Nasal cavity respiratory epithelium epithelial cell of viscerocranial mucosa (primary cell): ENCODE results near the gene SCN1B. TPM values are rescaled to one million over a fixed set of nuclear protein-coding genes. Genes with fewer than 3 reads are reported as not detected.

Experiments
- total RNA-seq: library from RNA; depleted of rRNA; stranded (reverse); fragments of >200 nt; gene quantifications from 2 replicates; pipeline ENCODE4 v1.2.3, GENCODE V29; 2014

Gene SCN1B
- under 0.01 and 0.64 TPM in 2 replicates for total RNA-seq

GRCh38 chr19:35030257-35031071 is at the start of gene SCN1B:
SCN1B (plus strand) TSS chr19:35030470; CDS start chr19:35030821, 351 bp downstream.

GRCh38 chr19:34999498-35000337 is 30.6 kb upstream of the SCN1B start, which contains the start of gene GRAMD1A:
GRAMD1A (plus strand) TSS chr19:35000323; CDS start chr19:35000479, 156 bp downstream.

GRCh38 chr19:35041548-35042055 is 11.3 kb downstream of the SCN1B start, which contains the start of gene HPN:
HPN (plus strand) TSS chr19:35041721; CDS start chr19:35042507, 786 bp downstream.

Other genes starting within 250 kb of the SCN1B start
- 2.7 and 4.6 TPM in 2 replicates for gene ZNF30, start 103.6 kb upstream of the SCN1B start, total RNA-seq
- 0.68 and 4.2 TPM in 2 replicates for gene ZNF792, start 66.2 kb upstream of the SCN1B start, total RNA-seq
- 8.9 and 31.9 TPM in 2 replicates for gene GRAMD1A, start 30.1 kb upstream of the SCN1B start, total RNA-seq
- not detected in 2 replicates for gene HPN, start 11.3 kb downstream of the SCN1B start, total RNA-seq
- gene FXYD3, start 85.4 kb downstream of the SCN1B start, total RNA-seq: 245 and 275 TPM in 2 replicates
- gene LGI4, start 104.6 kb downstream of the SCN1B start, total RNA-seq: not detected in 2 replicates
- not detected in 2 replicates for gene FXYD1, start 108.4 kb downstream of the SCN1B start, total RNA-seq
- not detected in 2 replicates for gene FXYD7, start 112.8 kb downstream of the SCN1B start, total RNA-seq
- gene FXYD5, start 124.3 kb downstream of the SCN1B start, total RNA-seq: 13.0 and 18.0 TPM in 2 replicates
- gene FAM187B, start 198.3 kb downstream of the SCN1B start, total RNA-seq: not detected in 2 replicates
- 25.6 and 121 TPM in 2 replicates for gene LSR, start 218.5 kb downstream of the SCN1B start, total RNA-seq
- 64.6 and 90.3 TPM in 2 replicates for gene USF2, start 238.5 kb downstream of the SCN1B start, total RNA-seq